Skeletal muscle satellite cell (primary cell): ENCODE measurements around the gene SELENOO. TPM values are rescaled to one million over a fixed set of nuclear protein-coding genes. Genes with fewer than 3 reads are reported as not detected.

Source experiments
- H3K27me3 ChIP-seq: 2 replicates; pipeline ENCODE4 v1.7.0; 2013; ENCODE audit warnings: low read length; ENCODE audit not compliant: control insufficient read depth, insufficient read depth
- H3K36me3 ChIP-seq: 2 replicates; pipeline ENCODE4 v1.7.0; 2013; ENCODE audit warnings: mild to moderate bottlenecking, control low read depth, low read length; ENCODE audit not compliant: insufficient read depth
- H3K4me1 ChIP-seq: 2 replicates; pipeline ENCODE4 v1.7.0; 2013; ENCODE audit warnings: low read length; ENCODE audit not compliant: control insufficient read depth, insufficient read depth
- H3K4me2 ChIP-seq: 2 replicates; pipeline ENCODE4 v1.7.0; 2013; ENCODE audit warnings: mild to moderate bottlenecking, low read length
- H3K4me3 ChIP-seq: 2 replicates; pipeline ENCODE4 v1.7.0; 2013; ENCODE audit warnings: low read length
- H3K9ac ChIP-seq: 2 replicates; pipeline ENCODE4 v1.7.0; 2013; ENCODE audit warnings: mild to moderate bottlenecking, low read depth, low read length, moderate library complexity
- H3K9me3 ChIP-seq: replicated peaks from 2 replicates; pipeline ENCODE4 v1.7.0; 2013; ENCODE audit warnings: mild to moderate bottlenecking, control low read depth, low read length
- total RNA-seq: library from RNA; depleted of rRNA; stranded (reverse); fragments of >200 nt; gene quantifications from 2 replicates; pipeline ENCODE4 v1.2.3, GENCODE V29; 2012; rRNA removed

Gene SELENOO
- total RNA-seq: 10.1 and 17.5 TPM in 2 replicates

- Histone ChIP-seq H3K4me2 (peak within 1 kb of the TSS; percentile 99), H3K4me3 (peak within 1 kb of the TSS; percentile 95), H3K4me1 (peaks cover 12% of the 10 kb centered on the region), H3K36me3 (peaks cover 20% of the 10 kb centered on the region), H3K27me3 (no peaks in the 10 kb centered on the region), H3K9me3 (no peaks in the 10 kb centered on the region), H3K9ac (peak within 1 kb of the TSS; percentile 93)
These were observed at the start of gene SELENOO for GRCh38 chr22:50200461-50201190. Gene SELENOO (plus strand): TSS chr22:50201011. CDS start chr22:50201037, 26 bp downstream.

- Histone ChIP-seq H3K27me3 (peaks cover 40% of the 10 kb centered on the region), H3K9me3 (no peaks in the 10 kb centered on the region), H3K36me3 (no peaks in the 10 kb centered on the region), H3K4me1 (no peaks in the 10 kb centered on the region), H3K4me2 (no peak overlapping the region), H3K4me3 (no peak overlapping the region), H3K9ac (no peak overlapping the region)
These were observed 49.0 kb upstream of the SELENOO start for GRCh38 chr22:50151571-50152537.

DNA sequence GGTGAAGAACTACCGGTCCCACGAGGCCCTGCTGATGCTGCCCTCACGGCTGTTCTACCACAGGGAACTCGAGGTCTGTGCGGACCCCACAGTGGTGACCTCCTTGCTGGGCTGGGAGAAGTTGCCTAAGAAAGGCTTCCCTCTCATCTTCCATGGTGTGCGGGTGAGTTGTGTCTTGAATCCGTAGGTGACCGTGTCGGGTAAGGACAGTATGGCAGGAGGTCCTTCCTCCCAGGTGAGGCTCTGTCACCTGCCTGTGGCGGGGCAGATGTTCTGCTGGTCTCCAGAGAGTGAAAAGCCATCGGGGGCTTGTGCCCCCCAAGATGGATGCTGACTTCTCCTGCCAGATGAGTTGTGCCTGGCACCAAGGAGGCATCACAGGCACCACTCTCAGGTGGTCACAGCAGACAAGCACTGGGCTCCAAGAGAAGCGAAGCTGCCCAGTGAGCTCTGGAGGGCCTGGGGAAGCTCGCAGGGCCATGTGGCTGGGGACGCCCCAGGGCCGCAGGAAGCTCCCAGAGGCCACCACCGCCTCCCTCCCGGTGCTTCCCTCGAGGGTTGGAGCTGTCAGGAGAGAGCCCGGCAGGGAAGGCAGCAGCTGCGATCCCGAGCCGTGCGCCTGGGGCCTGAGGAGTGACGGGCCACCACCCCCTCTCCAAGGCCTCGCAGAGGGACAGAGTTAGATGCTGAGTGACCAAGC lies 47.6 kb upstream of the SELENOO start:
- Histone ChIP-seq H3K4me3 (no peak overlapping the region), H3K4me2 (no peak overlapping the region), H3K9me3 (no peaks in the 10 kb centered on the region), H3K4me1 (no peaks in the 10 kb centered on the region), H3K36me3 (no peaks in the 10 kb centered on the region), H3K27me3 (peaks cover 53% of the 10 kb centered on the region), H3K9ac (no peak overlapping the region)

DNA sequence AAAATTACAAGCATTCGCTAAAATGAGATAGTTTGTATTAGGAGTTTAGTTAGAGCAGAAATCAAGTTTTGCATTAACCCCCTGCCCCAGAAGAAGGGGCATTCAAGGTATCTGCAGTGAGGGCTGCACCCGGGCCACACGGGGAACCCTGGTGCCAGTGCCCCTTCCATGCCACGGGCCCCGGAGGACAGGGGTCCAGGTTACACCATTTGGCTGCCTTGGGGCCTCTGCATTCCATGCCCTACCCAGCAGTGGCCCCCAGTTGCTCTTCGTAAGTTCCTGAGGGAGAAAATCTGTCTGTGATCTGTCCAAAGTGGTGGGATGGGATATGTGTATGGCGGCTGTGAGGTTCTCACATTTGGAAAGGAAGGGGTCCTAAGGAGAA lies 47.1 kb upstream of the SELENOO start:
- Histone ChIP-seq H3K27me3 (peaks cover 59% of the 10 kb centered on the region), H3K4me2 (no peak overlapping the region), H3K9ac (no peak overlapping the region)

GRCh38 chr22:50157709-50158375 lies 43.0 kb upstream of the SELENOO start:
- H3K27me3 ChIP-seq: peaks cover 64% of the 10 kb centered on the region
- H3K36me3 ChIP-seq: no peaks in the 10 kb centered on the region
- H3K9ac ChIP-seq: no peak overlapping the region
- H3K9me3 ChIP-seq: no peaks in the 10 kb centered on the region
- no peak overlapping the region for H3K4me3 ChIP-seq
- H3K4me1 ChIP-seq: no peaks in the 10 kb centered on the region
- H3K4me2 ChIP-seq: no peak overlapping the region

More for the DNA sequence above, 47.1 kb upstream of the SELENOO start:
- Histone ChIP-seq H3K36me3 (no peaks in the 10 kb centered on the region), H3K4me3 (no peak overlapping the region), H3K9me3 (no peaks in the 10 kb centered on the region), H3K4me1 (no peaks in the 10 kb centered on the region)

GRCh38 chr22:50160947-50161346 lies 39.9 kb upstream of the SELENOO start:
- H3K9ac ChIP-seq: no peak overlapping the region
- no peaks in the 10 kb centered on the region for H3K9me3 ChIP-seq
- H3K4me1 ChIP-seq: no peaks in the 10 kb centered on the region
- H3K27me3 ChIP-seq: peaks cover 68% of the 10 kb centered on the region
- no peaks in the 10 kb centered on the region for H3K36me3 ChIP-seq
- H3K4me3 ChIP-seq: no peak overlapping the region
- no peak overlapping the region for H3K4me2 ChIP-seq

GRCh38 chr22:50161508-50162390 lies 39.1 kb upstream of the SELENOO start:
- Histone ChIP-seq H3K4me3 (no peak overlapping the region), H3K9ac (no peak overlapping the region), H3K9me3 (no peaks in the 10 kb centered on the region), H3K36me3 (no peaks in the 10 kb centered on the region), H3K4me1 (no peaks in the 10 kb centered on the region), H3K27me3 (peaks cover 64% of the 10 kb centered on the region), H3K4me2 (no peak overlapping the region)

- no peaks in the 10 kb centered on the region for H3K36me3 ChIP-seq
- H3K9me3 ChIP-seq: no peaks in the 10 kb centered on the region
- peaks cover 57% of the 10 kb centered on the region for H3K27me3 ChIP-seq
- H3K4me3 ChIP-seq: no peak overlapping the region
- no peak overlapping the region for H3K9ac ChIP-seq
- H3K4me2 ChIP-seq: no peak overlapping the region
- no peaks in the 10 kb centered on the region for H3K4me1 ChIP-seq
These were observed 38.3 kb upstream of the SELENOO start for GRCh38 chr22:50162391-50162956.

- no peaks in the 10 kb centered on the region for H3K9me3 ChIP-seq
- peaks cover 48% of the 10 kb centered on the region for H3K27me3 ChIP-seq
- no peaks in the 10 kb centered on the region for H3K4me1 ChIP-seq
- no peak overlapping the region for H3K4me2 ChIP-seq
- H3K36me3 ChIP-seq: no peaks in the 10 kb centered on the region
- H3K9ac ChIP-seq: no peak overlapping the region
- H3K4me3 ChIP-seq: no peak overlapping the region
These were observed 35.2 kb upstream of the SELENOO start for GRCh38 chr22:50165436-50166123.
